GM12875 (cell line): Measurements from ENCODE around the gene AKNA.

ENCODE experiments used
- H3K4me3 ChIP-seq: one replicate; pipeline ENCODE4 v1.5.1; 2011; ENCODE audit warnings: low read depth, low read length, control low read depth
- TF ChIP-seq, protein P1 (sequence below): IDR thresholded peaks from 2 replicates; pipeline ENCODE4 v1.5.1; 2011; ENCODE audit warnings: low read depth, mild to moderate bottlenecking, control low read depth, inconsistent platforms, low read length, moderate library complexity, borderline replicate concordance; ENCODE audit not compliant: insufficient read depth

The AKNA gene

DNA sequence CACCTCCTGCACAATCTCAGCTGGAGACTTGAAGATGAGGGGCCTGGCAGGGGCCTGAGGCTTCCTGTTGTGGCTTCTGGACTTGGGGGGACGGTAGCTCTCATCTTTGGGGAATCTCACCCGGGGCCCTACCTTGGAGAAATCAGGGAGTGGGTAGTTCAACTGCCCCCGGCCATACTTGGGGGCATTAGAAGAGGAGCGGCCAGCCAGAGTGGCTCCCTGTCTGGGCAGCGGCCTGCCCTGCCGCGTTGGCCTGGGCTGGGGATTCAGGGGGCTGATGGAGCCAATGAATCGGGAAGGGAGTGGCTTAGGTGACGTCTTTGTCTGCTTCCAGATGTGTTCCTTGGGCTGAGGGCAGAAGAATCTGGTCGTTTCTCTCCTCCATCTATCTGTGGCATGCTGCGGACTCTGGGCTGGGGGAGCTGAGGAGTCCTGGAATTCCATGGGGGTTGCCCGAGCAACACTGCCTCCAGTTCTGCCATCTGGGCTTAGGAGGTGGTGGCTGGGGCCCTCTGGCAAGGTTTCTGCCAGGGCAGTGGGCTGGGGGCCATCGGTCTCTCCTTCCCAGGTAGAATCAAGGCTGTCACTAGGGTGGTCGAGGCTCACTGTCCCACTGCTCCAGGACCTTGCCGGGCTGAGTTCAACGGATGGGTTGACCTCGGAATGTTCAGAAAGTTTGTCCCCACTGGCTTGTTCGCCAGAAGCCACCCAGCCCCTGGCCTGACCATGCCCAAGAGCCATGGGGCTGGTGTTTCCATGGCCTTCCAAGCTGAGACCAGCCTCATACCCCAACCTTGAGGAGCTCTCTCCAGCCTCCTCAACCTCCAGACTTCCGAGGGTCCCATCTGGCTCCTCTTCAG is 11.0 kb downstream of the AKNA start:
- H3K4me3 ChIP-seq, result no peak overlapping the region
- TF ChIP-seq, protein P1, sequence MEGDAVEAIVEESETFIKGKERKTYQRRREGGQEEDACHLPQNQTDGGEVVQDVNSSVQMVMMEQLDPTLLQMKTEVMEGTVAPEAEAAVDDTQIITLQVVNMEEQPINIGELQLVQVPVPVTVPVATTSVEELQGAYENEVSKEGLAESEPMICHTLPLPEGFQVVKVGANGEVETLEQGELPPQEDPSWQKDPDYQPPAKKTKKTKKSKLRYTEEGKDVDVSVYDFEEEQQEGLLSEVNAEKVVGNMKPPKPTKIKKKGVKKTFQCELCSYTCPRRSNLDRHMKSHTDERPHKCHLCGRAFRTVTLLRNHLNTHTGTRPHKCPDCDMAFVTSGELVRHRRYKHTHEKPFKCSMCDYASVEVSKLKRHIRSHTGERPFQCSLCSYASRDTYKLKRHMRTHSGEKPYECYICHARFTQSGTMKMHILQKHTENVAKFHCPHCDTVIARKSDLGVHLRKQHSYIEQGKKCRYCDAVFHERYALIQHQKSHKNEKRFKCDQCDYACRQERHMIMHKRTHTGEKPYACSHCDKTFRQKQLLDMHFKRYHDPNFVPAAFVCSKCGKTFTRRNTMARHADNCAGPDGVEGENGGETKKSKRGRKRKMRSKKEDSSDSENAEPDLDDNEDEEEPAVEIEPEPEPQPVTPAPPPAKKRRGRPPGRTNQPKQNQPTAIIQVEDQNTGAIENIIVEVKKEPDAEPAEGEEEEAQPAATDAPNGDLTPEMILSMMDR, result no peak

- TF ChIP-seq, protein P1, result no peak
- H3K4me3 ChIP-seq, result no peak overlapping the region
Observed at GRCh38 chr9:114375386-114376175, 12.2 kb downstream of the AKNA start.

GRCh38 chr9:114374936-114375335 is 12.8 kb downstream of the AKNA start:
- H3K4me3 ChIP-seq, result no peak overlapping the region
- TF ChIP-seq, protein P1, result no peak

GRCh38 chr9:114373960-114374730 is 13.6 kb downstream of the AKNA start:
- no peak overlapping the region for H3K4me3 ChIP-seq
- TF ChIP-seq, protein P1, result no peak

GRCh38 chr9:114372921-114373448 is 14.8 kb downstream of the AKNA start:
- TF ChIP-seq, protein P1, result no peak

DNA sequence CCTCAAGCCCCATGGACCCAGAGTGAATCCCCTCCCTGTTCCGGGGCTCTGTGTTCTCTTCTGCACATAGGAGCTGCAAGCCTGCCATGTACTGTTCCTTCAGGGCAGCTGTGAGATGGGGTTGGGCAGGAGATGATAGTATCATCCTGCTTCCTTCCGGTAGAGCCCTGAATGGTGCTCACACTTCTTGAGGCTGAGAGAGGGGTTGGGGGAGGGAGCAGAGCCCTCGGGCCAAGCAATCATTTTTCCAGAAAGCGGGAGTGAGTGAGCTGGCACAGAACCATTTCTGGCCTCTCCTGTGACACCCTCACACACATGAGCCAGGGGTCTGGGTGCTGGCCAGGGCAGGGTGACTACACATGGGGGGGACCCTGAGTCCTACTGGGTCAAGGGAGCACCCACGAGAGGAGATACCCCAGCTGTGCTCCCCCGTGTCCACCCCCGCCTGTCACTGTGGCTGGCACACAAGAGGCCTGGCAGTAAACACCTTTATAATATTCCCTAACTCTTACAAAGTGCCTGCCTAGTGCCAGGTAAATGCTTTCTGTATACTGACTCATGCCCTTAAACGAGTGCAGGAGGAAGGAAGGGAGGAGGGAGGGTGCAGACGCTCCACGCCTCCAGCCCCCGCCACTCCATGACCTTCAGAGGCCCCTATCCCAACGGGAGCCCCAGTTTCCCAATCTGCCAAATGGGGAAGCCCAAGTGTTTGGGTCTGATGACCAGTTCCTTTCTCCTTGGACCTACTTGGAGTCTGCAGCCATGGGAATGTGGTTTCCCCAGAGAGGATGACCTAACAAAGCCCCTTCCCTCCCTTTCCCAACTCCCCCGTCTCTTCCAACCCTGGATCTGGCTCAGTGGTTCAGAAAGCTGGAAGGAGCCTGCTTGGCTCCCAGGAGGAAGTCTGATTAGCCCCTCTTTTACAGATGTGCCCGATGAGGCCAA is 15.5 kb downstream of the AKNA start:
- H3K4me3 ChIP-seq, result peak overlapping the region; percentile 1
- TF ChIP-seq, protein P1, result no peak

More at GRCh38 chr9:114372921-114373448, 14.8 kb downstream of the AKNA start:
- no peak overlapping the region for H3K4me3 ChIP-seq
